ENCODE results near the gene DNMT3A. TPM values are rescaled to one million over a fixed set of nuclear protein-coding genes. Genes with fewer than 3 reads are reported as not detected.

DNMT3A gene
- total and polyA plus RNA-seq, 2 of the 8 experiments (the other 6 are each of a cell fraction or from before 2014, with no cell fraction given), result 33.6 to 178 TPM

DNA sequence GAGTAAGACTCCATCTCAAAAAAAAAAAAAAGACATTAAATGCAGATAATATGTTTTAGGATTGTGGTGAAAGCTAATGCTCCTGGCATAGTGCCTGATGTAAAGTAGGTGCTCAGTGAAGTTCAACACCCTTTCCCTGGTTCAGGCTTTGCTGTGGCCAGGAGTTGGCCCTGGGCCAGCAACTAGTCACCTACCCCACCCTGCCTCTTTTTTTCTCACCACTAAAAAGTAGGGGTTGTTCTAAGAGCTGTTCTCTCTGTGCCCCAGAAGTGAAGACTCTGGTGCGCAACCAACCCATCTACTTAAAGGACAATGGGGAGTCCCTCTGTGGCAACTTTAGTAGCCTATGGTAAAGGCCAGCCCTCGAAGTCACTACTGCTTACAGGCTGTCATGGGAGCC, 75.9 kb downstream of the DNMT3A start:
- no peak overlapping the region for H3K4ac ChIP-seq (replicated peaks; ENCODE audit: insufficient read length, low read depth, low read length)
- no peak overlapping the region for H2BK12ac ChIP-seq (ENCODE audit: low read depth, low read length)
- no peak overlapping the region for H2BK20ac ChIP-seq (ENCODE audit: low read length)
- H3K23me2 ChIP-seq (ENCODE audit: low read depth, low read length), result no peaks in the 10 kb centered on the region
- no peak overlapping the region for H3K56ac ChIP-seq (replicated peaks; ENCODE audit: insufficient read length, low read depth, low read length)
- H3K18ac ChIP-seq (ENCODE audit: extremely low read depth, low read length), result no peak overlapping the region
- H4K20me1 ChIP-seq (replicated peaks in 1 of 2; ENCODE audit: control insufficient read depth in 1 of 2, insufficient read depth in 2 of 2, low read length in 2 of 2), result no peaks in the 10 kb centered on the region
- H3K4me1 ChIP-seq (replicated peaks in 1 of 4; ENCODE audit: control insufficient read depth in 3 of 4, insufficient read depth in 4 of 4, low read length in 3 of 4), result peaks cover 6 to 26% (median 15%) of the 10 kb centered on the region in 4 experiments
- H3K14ac ChIP-seq (ENCODE audit: insufficient read length), result no peak overlapping the region
- DNase-seq (ENCODE audit: low read depth in 1 of 2, low spot score in 2 of 2), result no peak
- H2AK5ac ChIP-seq (ENCODE audit: low read depth, low read length), result no peak overlapping the region
- H4K8ac ChIP-seq (ENCODE audit: extremely low read depth, insufficient read depth, low read length), result no peak overlapping the region
- H3K9me3 ChIP-seq (ENCODE audit: insufficient read depth in 2 of 2, low read depth in 1 of 2, low read length in 1 of 2), result no peaks in the 10 kb centered on the region
- no peak overlapping the region for H3K4me3 ChIP-seq (ENCODE audit: extremely low read depth in 1 of 4, insufficient read depth in 2 of 4, low read depth in 3 of 4, low read length in 4 of 4)
- no peak for FAIRE-seq
- no peak overlapping the region for H3K27ac ChIP-seq (ENCODE audit: low read depth, low read length)
- H2AFZ ChIP-seq (ENCODE audit: low read length), result no peak overlapping the region
- no peak overlapping the region for H3K23ac ChIP-seq (ENCODE audit: insufficient read length)
- no peaks in the 10 kb centered on the region for H3K27me3 ChIP-seq (replicated peaks in 1 of 4; ENCODE audit: control insufficient read depth in 3 of 4, extremely low read depth in 1 of 4, insufficient read depth in 3 of 4, low read length in 3 of 4)
- no peak overlapping the region for H2BK5ac ChIP-seq (ENCODE audit: low read depth, low read length)
- no peak overlapping the region for H2BK120ac ChIP-seq (replicated peaks; ENCODE audit: low read depth, low read length)
- H3K79me2 ChIP-seq (ENCODE audit: control insufficient read depth in 1 of 2, insufficient read depth in 2 of 2, low read length in 2 of 2), result no peaks in the 10 kb centered on the region
- H4K5ac ChIP-seq (ENCODE audit: insufficient read length, low read depth, low read length), result no peak overlapping the region
- ChIA-PET POLR2A (ENCODE audit: partially characterized antibody) (interaction anchor here (0.6 to 1.6 kb wide), 5 partner anchors 9 to 71 kb away, joined by 3 to 8 read pairs (median 5); no protein-coding TSS in a partner anchor), CTCF (ENCODE audit: partially characterized antibody) (interaction anchor here (0.6 to 1.9 kb wide), 5 partner anchors 11 to 160 kb away, joined by 3 to 8 read pairs (median 3); no protein-coding TSS in a partner anchor)
- H4K91ac ChIP-seq (replicated peaks; ENCODE audit: insufficient read length, low read length), result no peak overlapping the region
- TF ChIP-seq SUZ12 (IDR thresholded peaks at IDR 0.05; ENCODE audit: low read length) (no peak), CHD2 (IDR thresholded peaks at IDR 0.05; ENCODE audit: low read length) (no peak), EP300 (IDR thresholded peaks at IDR 0.05; ENCODE audit: borderline replicate concordance in 1 of 2, low read depth in 2 of 2, low read length in 2 of 2) (no peak), ASH2L (IDR thresholded peaks at IDR 0.05; ENCODE audit: low read length) (no peak)
- TF ChIP-seq, protein P1, sequence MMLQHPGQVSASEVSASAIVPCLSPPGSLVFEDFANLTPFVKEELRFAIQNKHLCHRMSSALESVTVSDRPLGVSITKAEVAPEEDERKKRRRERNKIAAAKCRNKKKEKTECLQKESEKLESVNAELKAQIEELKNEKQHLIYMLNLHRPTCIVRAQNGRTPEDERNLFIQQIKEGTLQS (IDR thresholded peaks at IDR 0.05; ENCODE audit: insufficient read depth, low read depth, low read length), result no peak
- H2BK15ac ChIP-seq (ENCODE audit: low read length), result no peak overlapping the region
- H3K4me2 ChIP-seq (ENCODE audit: insufficient read depth in 1 of 2, low read depth in 2 of 2, low read length in 2 of 2), result no peak overlapping the region
- no peak overlapping the region for H3K9ac ChIP-seq (replicated peaks in 1 of 4; ENCODE audit: extremely low read depth in 1 of 4, low read depth in 3 of 4, low read length in 3 of 4)
- 94% methylated on average over 2 of the region's 2 CpGs; no CpG with 5 or more reads in 1 of the 2 experiments for WGBS, 2 experiments (ENCODE audit: extremely low coverage in 1 of 2, insufficient coverage in 1 of 2, insufficient read length in 1 of 2, insufficient replicate concordance in 2 of 2, low coverage in 1 of 2, low lambda C conversion rate in 2 of 2, missing lambda C conversion rate in 1 of 2)
- H3K79me1 ChIP-seq (ENCODE audit: low read depth, low read length), result no peaks in the 10 kb centered on the region
- no peaks in the 10 kb centered on the region for H3K36me3 ChIP-seq (ENCODE audit: control insufficient read depth in 2 of 4, insufficient read depth in 4 of 4, low read length in 3 of 4)
